ENCODE results near the gene TMEM89.
A peak's percentile ranks its signal among the peaks of the same experiment; 100 is the strongest.

Gene TMEM89

GRCh38 chr3:48598323-48599076, 23.1 kb downstream of the TMEM89 start:
- H3K27ac Mint-ChIP-seq (ENCODE audit: low read depth) = peak overlapping the region; percentile 29
- H3K4me1 Mint-ChIP-seq = peaks cover 11% of the 10 kb centered on the region
- no peak for DNase-seq (ENCODE audit: low spot score in 2 of 2)
- H3K27me3 Mint-ChIP-seq = peaks cover 13% of the 10 kb centered on the region
- no peak overlapping the region for H3K4me3 Mint-ChIP-seq
- ATAC-seq (replicated peaks; ENCODE audit: extremely low read depth, poor library complexity, severe bottlenecking) = no peak
- no peaks in the 10 kb centered on the region for H3K9me3 Mint-ChIP-seq
- peaks cover 31% of the 10 kb centered on the region for H3K36me3 Mint-ChIP-seq (ENCODE audit: insufficient read depth)

- DNase-seq (ENCODE audit: low spot score in 2 of 2) (no peak), ATAC-seq (replicated peaks; ENCODE audit: extremely low read depth, poor library complexity, severe bottlenecking) (no peak)
- peaks cover 4% of the 10 kb centered on the region for H3K4me1 Mint-ChIP-seq
- peaks cover 24% of the 10 kb centered on the region for H3K27me3 Mint-ChIP-seq
- no peak overlapping the region for H3K27ac Mint-ChIP-seq (ENCODE audit: low read depth)
- H3K9me3 Mint-ChIP-seq = no peaks in the 10 kb centered on the region
- peaks cover 23% of the 10 kb centered on the region for H3K36me3 Mint-ChIP-seq (ENCODE audit: insufficient read depth)
- H3K4me3 Mint-ChIP-seq = no peak overlapping the region
These were observed 24.2 kb downstream of the TMEM89 start for GRCh38 chr3:48597408-48597800.

GRCh38 chr3:48596676-48597407, 24.7 kb downstream of the TMEM89 start:
- Mint-ChIP-seq H3K36me3 (ENCODE audit: insufficient read depth) (peaks cover 19% of the 10 kb centered on the region), H3K9me3 (no peaks in the 10 kb centered on the region), H3K4me3 (no peak overlapping the region), H3K4me1 (peaks cover 4% of the 10 kb centered on the region), H3K27me3 (peaks cover 25% of the 10 kb centered on the region), H3K27ac (ENCODE audit: low read depth) (peak overlapping the region; percentile 7)
- no peak for ATAC-seq (replicated peaks; ENCODE audit: extremely low read depth, poor library complexity, severe bottlenecking)
- DNase-seq (ENCODE audit: low spot score in 2 of 2) = no peak

- peaks cover 28% of the 10 kb centered on the region for H3K27me3 Mint-ChIP-seq
- peaks cover 4% of the 10 kb centered on the region for H3K4me1 Mint-ChIP-seq
- no peak for ATAC-seq (replicated peaks; ENCODE audit: extremely low read depth, poor library complexity, severe bottlenecking)
- H3K4me3 Mint-ChIP-seq = no peak overlapping the region
- H3K27ac Mint-ChIP-seq (ENCODE audit: low read depth) = peak overlapping the region; percentile 7
- no peaks in the 10 kb centered on the region for H3K9me3 Mint-ChIP-seq
- no peak for DNase-seq (ENCODE audit: low spot score in 2 of 2)
- peaks cover 15% of the 10 kb centered on the region for H3K36me3 Mint-ChIP-seq (ENCODE audit: insufficient read depth)
These were observed 25.4 kb downstream of the TMEM89 start for GRCh38 chr3:48596157-48596556.

GRCh38 chr3:48595526-48596121, 25.9 kb downstream of the TMEM89 start:
- no peak for DNase-seq (ENCODE audit: low spot score in 2 of 2)
- H3K4me3 Mint-ChIP-seq = no peak overlapping the region
- H3K4me1 Mint-ChIP-seq = peaks cover 4% of the 10 kb centered on the region
- H3K27me3 Mint-ChIP-seq = peaks cover 34% of the 10 kb centered on the region
- no peak for ATAC-seq (replicated peaks; ENCODE audit: extremely low read depth, poor library complexity, severe bottlenecking)
- H3K27ac Mint-ChIP-seq (ENCODE audit: low read depth) = peak overlapping the region; percentile 7
- H3K36me3 Mint-ChIP-seq (ENCODE audit: insufficient read depth) = peaks cover 11% of the 10 kb centered on the region
- H3K9me3 Mint-ChIP-seq = no peaks in the 10 kb centered on the region

GRCh38 chr3:48595075-48595525, 26.5 kb downstream of the TMEM89 start, which contains the start of gene COL7A1:
TSS of gene COL7A1 (minus strand) at chr3:48595329. CDS start at chr3:48595159, 170 bp downstream.
- ATAC-seq (replicated peaks; ENCODE audit: extremely low read depth, poor library complexity, severe bottlenecking) (no peak), DNase-seq (ENCODE audit: low spot score in 2 of 2) (no peak)
- peaks cover 10% of the 10 kb centered on the region for H3K36me3 Mint-ChIP-seq (ENCODE audit: insufficient read depth)
- peak within 1 kb of the TSS; percentile 7 for H3K27ac Mint-ChIP-seq (ENCODE audit: low read depth)
- H3K4me1 Mint-ChIP-seq = peaks cover 4% of the 10 kb centered on the region
- H3K4me3 Mint-ChIP-seq = peak within 1 kb of the TSS; percentile 52
- no peaks in the 10 kb centered on the region for H3K9me3 Mint-ChIP-seq
- H3K27me3 Mint-ChIP-seq = peaks cover 39% of the 10 kb centered on the region

GRCh38 chr3:48594417-48595049, 27.0 kb downstream of the TMEM89 start:
- Mint-ChIP-seq H3K36me3 (ENCODE audit: insufficient read depth) (peaks cover 10% of the 10 kb centered on the region), H3K4me1 (peaks cover 4% of the 10 kb centered on the region), H3K4me3 (peak overlapping the region; percentile 52), H3K27me3 (peaks cover 45% of the 10 kb centered on the region), H3K9me3 (no peaks in the 10 kb centered on the region), H3K27ac (ENCODE audit: low read depth) (no peak overlapping the region)
- DNase-seq (ENCODE audit: low spot score in 2 of 2) = no peak
- ATAC-seq (replicated peaks; ENCODE audit: extremely low read depth, poor library complexity, severe bottlenecking) = no peak

- Mint-ChIP-seq H3K9me3 (no peaks in the 10 kb centered on the region), H3K27me3 (peaks cover 57% of the 10 kb centered on the region), H3K4me1 (peaks cover 4% of the 10 kb centered on the region), H3K36me3 (ENCODE audit: insufficient read depth) (peaks cover 6% of the 10 kb centered on the region), H3K27ac (ENCODE audit: low read depth) (no peak overlapping the region), H3K4me3 (no peak overlapping the region)
- ATAC-seq (replicated peaks; ENCODE audit: extremely low read depth, poor library complexity, severe bottlenecking) (no peak), DNase-seq (ENCODE audit: low spot score in 2 of 2) (no peak)
These were observed 28.2 kb downstream of the TMEM89 start for GRCh38 chr3:48593337-48593736.

GRCh38 chr3:48592519-48593087, 29.0 kb downstream of the TMEM89 start:
- Mint-ChIP-seq H3K36me3 (ENCODE audit: insufficient read depth) (peaks cover 5% of the 10 kb centered on the region), H3K9me3 (no peaks in the 10 kb centered on the region), H3K4me1 (peaks cover 4% of the 10 kb centered on the region), H3K4me3 (no peak overlapping the region), H3K27ac (ENCODE audit: low read depth) (no peak overlapping the region), H3K27me3 (peaks cover 64% of the 10 kb centered on the region)
- DNase-seq (ENCODE audit: low spot score in 2 of 2) = no peak
- ATAC-seq (replicated peaks; ENCODE audit: extremely low read depth, poor library complexity, severe bottlenecking) = no peak

GRCh38 chr3:48591886-48592518, 29.6 kb downstream of the TMEM89 start:
- no peak for ATAC-seq (replicated peaks; ENCODE audit: extremely low read depth, poor library complexity, severe bottlenecking)
- no peak for DNase-seq (ENCODE audit: low spot score in 2 of 2)
- Mint-ChIP-seq H3K27ac (ENCODE audit: low read depth) (no peak overlapping the region), H3K27me3 (peaks cover 70% of the 10 kb centered on the region), H3K4me3 (no peak overlapping the region), H3K9me3 (no peaks in the 10 kb centered on the region), H3K4me1 (peaks cover 4% of the 10 kb centered on the region), H3K36me3 (ENCODE audit: insufficient read depth) (peaks cover 4% of the 10 kb centered on the region)

- DNase-seq (ENCODE audit: low spot score in 2 of 2) = no peak
- ATAC-seq (replicated peaks; ENCODE audit: extremely low read depth, poor library complexity, severe bottlenecking) = no peak
- Mint-ChIP-seq H3K27ac (ENCODE audit: low read depth) (no peak overlapping the region), H3K36me3 (ENCODE audit: insufficient read depth) (no peaks in the 10 kb centered on the region), H3K27me3 (peaks cover 76% of the 10 kb centered on the region), H3K4me1 (peaks cover 4% of the 10 kb centered on the region), H3K4me3 (no peak overlapping the region), H3K9me3 (no peaks in the 10 kb centered on the region)
These were observed 30.1 kb downstream of the TMEM89 start for GRCh38 chr3:48591436-48591835.

GRCh38 chr3:48588230-48588629, 33.3 kb downstream of the TMEM89 start:
- ATAC-seq (replicated peaks; ENCODE audit: extremely low read depth, poor library complexity, severe bottlenecking) = no peak
- Mint-ChIP-seq H3K4me3 (no peak overlapping the region), H3K27ac (ENCODE audit: low read depth) (no peak overlapping the region)

More at GRCh38 chr3:48588230-48588629, 33.3 kb downstream of the TMEM89 start:
- no peaks in the 10 kb centered on the region for H3K9me3 Mint-ChIP-seq
- no peaks in the 10 kb centered on the region for H3K4me1 Mint-ChIP-seq
- no peak for DNase-seq (ENCODE audit: low spot score in 2 of 2)
- H3K36me3 Mint-ChIP-seq (ENCODE audit: insufficient read depth) = no peaks in the 10 kb centered on the region
- H3K27me3 Mint-ChIP-seq = peaks cover 64% of the 10 kb centered on the region
